GM18858 (cell line): Measurements from ENCODE around the gene EFNA5.

Experiments
- ATAC-seq: cut with Tn5 transposase; IDR thresholded peaks from one replicate; pipeline ENCODE4 v1.9.1; 2021; ENCODE audit not compliant: unreplicated experiment

Gene EFNA5

GRCh38 chr5:107341376-107342084 is 329.2 kb downstream of the EFNA5 start:
- ATAC-seq = no peak

DNA sequence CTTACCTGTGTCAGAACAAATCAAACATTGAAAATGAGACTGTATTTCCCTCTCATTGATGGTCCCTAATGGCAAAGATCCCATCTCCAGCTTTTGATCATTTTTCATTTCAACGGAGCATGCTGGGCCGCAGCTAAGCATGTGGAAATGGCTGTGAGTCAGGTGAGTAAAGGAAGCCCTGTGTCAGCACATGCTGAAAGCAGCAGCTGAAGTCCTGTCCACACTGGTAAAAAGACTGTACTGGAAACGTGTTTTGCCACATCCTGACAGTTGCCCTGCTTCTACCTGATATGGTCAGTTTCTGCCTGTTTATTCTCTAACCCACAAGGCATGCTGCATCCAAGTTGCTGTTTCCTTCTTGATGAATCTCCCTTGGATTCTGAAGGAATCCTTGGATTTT is 330.1 kb downstream of the EFNA5 start:
- no peak for ATAC-seq

DNA sequence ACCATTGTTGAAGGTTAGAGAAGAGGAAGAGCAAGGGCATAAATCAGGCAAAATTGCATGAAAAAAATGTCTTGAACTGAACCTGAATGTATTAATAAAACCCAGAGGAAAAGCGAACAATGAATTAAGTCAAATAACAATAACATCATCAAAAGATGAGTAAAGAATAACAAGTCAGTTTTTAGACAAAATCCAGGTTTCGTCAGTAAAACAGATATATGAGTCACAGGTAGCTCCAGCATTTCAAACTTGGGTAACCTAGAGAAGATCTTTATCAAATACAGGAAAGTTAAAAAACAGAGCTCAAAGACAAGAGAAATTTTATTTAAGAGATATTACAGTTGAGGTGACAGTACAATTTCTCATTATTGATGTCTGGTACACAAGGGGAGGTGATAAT is 332.4 kb downstream of the EFNA5 start:
- no peak for ATAC-seq

- no peak for ATAC-seq
Measured at GRCh38 chr5:107337281-107337680, 333.5 kb downstream of the EFNA5 start.

- no peak for ATAC-seq
Measured at GRCh38 chr5:107331882-107332281, 338.9 kb downstream of the EFNA5 start.

- ATAC-seq = no peak
Measured at GRCh38 chr5:107331312-107331711, 339.4 kb downstream of the EFNA5 start.

DNA sequence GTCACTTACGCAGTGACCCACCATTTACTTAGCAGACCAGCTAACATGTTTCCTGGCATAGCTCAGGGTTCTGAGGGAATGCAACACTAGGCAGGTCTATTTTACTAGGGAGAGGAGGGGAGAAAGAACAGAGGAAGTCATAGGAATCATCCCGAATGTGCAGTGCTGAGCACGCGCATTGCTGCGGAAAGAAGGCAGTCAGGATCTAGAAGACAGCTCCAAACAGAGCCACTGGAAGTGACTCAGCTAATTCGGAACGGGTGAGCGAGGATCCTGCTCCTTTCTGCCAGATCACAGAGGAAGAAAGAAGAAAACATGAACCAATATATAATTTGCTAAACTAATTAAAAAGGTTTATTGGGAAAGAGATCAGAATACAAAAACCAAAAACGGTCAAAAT is 339.8 kb downstream of the EFNA5 start:
- ATAC-seq = no peak

DNA sequence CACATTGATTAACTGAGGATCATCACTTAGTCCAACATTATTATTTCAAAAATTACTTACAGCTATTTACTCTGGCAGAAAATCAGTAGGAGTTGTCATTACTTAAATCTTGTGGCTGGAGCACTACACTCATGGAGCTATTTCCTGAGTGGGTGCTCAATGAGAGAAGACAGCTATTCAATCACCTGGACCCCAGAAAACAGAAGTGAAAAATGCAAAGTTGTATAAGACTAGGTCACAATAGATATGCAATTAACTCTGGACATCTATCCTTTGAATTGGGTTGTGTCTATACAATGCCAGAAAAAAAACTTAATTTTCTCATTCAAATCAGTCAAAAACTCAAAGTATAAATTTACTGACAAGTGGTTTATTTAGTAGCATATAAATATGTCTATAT is 340.9 kb downstream of the EFNA5 start:
- peak; percentile 60 for ATAC-seq
